HG02973 (cell line): ENCODE results near the gene PPIC.
"Not testable (repeated sequence)": the region's sequence is repeated elsewhere in the genome, so short reads cannot be mapped to it uniquely, and the experiment has no call there.

ENCODE experiments used
- ATAC-seq: cut with Tn5 transposase; IDR thresholded peaks from one replicate; pipeline ENCODE4 v1.9.1; 2021; ENCODE audit warnings: moderate library complexity; ENCODE audit not compliant: unreplicated experiment

The PPIC gene

DNA sequence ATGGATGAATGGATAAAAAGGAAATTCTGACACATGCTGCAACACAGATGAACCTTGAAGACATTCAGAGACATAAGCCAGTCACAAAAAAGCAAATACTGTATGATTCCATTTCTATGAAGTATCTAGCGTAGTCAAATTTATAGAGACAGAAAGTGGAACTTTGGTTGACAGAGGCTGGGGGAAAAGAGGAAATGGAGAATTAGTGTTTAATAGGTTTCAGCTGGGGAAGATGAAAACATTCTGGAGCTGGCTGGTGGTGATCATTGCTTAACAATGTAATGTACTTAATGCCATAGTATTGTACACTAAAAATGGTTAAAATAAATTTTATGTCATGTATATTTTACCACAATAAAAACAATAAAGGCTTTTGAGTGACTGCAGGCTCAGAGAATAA lies 24.2 kb downstream of the PPIC start:
- no peak for ATAC-seq

DNA sequence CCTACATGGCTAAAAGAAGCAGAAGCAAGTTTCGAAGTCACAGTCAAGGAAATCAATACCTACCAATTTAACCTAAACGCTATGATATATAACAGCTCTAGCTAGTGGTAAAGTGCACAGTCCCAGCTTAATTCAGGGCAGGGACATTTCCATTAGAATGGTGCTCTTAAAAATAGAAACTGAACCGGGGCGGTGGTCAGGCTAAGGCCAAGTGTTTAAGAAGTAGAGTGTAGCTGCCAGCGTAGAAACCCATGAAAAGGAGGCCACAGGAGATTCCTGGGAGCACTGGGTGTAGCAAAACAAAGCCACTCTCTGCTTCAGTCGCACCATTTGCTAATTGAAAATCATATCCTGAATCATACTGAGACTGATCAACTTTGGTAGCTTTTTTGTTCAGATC lies 28.8 kb downstream of the PPIC start:
- no peak for ATAC-seq

DNA sequence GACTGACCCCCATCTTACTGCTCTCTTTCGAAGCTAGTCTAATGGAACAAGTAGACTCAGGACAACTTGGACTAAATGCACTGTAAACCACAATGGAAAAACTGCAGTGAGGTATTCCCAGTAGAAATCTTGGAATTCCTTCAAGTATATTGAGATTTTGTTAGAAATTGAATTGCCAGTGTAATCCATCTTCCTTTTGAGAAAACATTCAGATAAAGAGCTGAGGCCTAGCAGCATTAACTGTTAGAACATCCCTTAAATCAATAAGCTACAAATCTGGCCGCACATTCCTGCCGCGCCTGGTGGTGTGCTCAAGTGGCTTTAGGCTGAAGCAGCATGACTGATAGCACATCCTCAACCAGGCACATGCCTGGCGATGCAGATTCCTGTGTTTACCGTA lies 29.3 kb downstream of the PPIC start:
- ATAC-seq: no peak

DNA sequence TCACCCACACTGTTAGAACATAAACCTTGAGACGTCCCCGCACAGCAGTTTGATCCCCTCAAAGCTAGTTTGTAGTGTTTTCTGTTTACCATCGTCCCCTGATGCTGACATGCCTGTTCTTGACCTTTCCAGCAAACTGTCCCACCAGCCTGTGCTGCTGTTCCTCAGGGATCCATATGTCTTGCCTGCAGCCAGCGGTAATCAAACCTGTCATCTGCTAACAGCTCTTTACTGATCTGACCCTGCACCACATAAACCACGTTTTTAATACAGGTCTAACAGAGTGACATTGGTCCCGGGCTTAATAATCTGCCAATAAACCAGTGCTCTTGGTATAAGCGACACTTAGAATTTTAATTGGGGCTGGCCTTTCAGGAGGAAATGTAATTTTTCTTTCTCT lies 34.7 kb downstream of the PPIC start:
- no peak for ATAC-seq

DNA sequence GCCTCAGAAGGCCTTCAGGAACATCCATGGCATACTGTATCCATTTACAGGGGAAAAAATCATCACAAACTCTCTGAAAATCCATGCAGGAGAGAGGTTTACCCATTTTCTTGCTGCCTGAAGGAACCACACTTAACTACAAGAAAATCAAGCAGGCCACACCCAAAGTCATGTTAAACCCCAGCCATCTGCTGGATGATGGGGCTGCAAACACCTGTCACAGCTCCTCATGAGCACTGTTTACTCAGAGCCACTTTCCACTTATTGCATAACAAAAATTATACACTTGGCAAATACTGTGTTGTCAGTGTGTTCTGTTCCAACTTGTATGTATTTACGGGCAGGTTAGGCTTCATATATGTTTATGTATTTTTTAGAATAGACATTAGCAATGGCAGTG lies 35.8 kb downstream of the PPIC start:
- ATAC-seq: no peak

DNA sequence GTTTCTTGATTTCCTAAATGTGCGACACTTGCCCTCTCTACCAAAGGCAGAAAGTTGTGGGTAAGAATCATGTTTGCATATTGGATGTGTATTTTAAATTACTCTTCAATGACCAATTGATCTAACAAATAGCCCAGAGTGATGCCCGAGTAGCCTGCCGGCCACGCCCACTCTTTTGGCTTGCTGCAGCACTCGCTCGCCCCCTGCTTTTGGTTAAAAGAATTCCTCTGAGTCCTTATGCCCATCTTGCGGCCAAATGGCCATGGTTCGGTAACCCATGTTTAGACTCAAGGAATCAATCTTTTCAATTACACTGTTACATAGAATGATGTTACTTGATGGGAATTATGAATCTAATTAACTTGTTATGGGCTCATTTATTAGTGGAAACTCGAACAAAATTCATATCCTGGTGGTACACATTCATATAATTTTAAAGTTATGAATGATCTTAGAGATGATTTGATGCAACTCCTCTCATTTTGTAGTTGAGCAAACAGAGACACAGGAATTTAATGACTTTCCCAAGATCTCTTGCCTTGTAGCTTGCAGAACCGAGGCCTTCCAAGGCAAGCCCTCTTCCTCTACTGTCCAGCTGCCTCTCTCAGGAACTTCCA lies 36.5 kb downstream of the PPIC start:
- ATAC-seq: peak; percentile 69

DNA sequence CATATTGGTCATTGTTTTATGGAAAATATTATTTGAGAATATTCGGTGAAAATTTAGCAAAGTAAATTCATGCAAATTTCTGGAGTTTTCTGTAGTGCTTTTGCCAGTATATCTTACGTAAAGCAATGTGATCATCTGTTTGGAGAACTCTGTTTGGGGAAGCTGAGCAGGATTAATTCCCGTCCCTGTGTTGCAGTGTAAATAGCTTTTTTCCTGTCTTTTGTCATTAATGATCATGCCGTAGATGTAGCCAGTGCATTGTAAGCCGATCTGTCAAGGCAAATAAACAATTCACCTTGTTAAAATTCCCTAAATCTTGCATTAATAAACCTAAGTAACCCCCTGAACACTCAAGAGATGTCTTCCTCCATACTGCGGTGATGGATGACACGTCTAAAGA lies 39.2 kb downstream of the PPIC start:
- no peak for ATAC-seq

DNA sequence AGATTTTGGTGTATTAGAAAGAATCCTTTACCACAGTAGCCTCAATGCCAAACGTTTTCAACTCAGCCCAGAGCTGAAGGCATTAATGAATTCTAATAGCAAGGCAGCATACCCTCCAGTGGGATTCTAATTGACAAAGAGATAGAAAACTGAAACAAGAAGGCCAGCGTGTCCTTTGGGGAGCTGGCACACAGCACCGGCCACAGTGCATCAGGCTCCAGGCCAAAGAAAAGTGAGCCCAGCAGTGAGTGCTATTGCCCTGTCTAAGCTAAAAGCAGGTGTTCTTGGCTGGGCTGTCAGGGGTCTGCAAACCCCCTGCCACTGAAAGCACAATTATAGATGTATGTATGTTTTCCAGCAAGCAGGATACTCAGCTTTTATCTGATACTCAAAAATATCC lies 40.4 kb downstream of the PPIC start:
- no peak for ATAC-seq

DNA sequence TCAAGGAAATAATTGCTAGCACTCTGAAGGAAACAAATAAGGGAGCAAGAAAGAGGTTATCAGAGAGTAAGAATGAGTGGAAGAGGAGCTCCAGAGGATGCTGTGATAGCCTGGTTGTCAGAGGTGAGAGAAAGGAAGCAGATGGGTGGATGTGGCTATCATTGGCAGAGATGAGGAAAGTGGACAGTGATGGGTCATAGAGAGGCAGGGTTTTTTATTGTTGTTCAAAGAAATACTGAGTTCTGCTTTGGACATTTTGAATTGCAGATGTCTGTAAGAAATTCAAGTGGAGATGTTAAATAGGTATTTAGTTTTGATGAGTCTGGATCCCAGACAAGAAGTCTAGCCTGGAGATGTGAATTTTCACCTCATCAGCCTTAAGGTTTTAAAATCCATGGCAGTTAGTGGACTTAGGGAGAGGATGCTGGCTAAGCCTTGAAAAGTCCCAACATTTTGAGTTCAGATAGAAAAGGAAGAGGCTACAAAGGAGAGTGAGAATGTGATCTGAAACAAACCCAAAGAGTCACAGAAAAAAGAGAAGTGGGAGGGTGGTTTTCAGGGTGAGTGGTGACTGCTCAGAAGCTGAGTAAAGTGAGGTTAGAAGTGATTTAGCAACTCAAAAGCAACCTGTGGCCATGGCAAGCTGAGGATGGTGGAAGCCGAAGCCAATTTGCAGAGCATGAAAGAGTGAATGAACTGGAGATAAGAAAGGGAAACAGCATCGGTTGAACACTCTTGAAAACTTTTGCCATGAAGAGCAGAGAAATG lies 50.4 kb downstream of the PPIC start:
- peak; percentile 93 for ATAC-seq

DNA sequence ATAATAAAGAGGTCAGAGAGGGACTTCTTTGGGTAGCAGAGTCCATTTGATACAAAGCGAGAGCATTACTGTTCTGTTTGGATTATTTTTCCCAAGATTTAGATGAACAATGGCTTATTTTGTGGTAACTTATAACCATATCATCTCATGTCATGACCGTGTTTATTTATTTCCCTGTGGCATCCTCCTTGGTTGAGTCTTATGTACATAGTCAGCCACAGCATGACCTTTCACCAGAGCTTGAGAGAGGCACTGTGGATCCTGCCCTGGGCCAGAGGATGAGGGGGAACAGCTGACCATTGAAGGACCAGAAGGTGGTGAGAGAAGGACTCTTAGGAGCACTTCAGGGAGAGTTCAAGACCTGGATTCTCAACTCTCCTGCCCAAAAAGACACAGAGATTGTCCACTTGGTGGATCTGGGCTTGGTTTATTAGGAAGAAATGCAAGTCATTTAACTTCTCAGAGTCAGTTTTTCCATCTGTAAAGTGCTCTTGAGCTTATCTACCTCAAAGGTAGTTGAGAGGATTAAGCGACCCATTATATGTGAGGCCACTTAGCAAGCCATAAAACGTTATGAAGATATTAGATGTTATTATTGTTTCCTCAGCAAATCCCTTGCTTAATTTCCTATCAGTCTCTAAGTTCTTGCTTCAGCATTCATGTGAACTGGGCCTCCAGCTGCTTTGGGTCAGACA lies 51.4 kb downstream of the PPIC start:
- no peak for ATAC-seq

DNA sequence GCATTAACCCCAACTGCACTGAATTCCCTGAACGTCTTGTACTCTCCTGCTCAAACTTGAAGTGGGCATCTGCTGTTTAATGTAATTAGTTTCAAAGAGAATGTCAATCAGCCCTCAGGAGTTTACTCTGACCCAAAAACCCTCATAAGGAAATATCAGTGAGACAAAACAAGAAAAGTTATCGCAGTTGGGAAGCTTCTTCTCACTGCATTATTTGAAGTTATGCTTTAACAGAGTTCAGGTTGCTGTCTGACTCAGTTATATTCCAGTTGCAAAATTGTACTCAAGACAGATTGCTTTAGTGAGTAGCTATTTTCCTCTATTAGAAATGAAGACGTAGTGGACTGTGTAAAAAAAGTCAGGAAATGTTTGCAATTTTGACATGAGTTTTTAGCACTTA lies 52.1 kb downstream of the PPIC start:
- ATAC-seq: peak; percentile 29

DNA sequence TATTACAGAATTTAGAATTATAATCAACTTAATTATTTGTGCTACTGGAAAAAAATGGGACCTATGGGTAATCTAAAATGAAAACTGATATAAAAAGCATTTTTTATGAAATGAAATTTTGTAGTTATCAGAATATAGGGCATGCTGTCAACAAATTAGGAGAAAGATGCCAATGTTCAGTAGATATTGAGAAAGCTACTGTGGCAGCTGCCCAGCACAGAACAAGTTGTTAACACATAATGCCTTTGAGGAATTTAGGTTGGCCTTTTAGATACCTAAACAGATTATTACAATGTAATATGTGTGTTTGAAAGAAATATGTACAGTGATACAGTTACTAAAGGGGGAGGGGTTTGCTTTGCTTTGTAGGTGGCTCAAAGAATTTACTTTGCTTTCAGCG lies 54.1 kb downstream of the PPIC start:
- ATAC-seq: no peak

DNA sequence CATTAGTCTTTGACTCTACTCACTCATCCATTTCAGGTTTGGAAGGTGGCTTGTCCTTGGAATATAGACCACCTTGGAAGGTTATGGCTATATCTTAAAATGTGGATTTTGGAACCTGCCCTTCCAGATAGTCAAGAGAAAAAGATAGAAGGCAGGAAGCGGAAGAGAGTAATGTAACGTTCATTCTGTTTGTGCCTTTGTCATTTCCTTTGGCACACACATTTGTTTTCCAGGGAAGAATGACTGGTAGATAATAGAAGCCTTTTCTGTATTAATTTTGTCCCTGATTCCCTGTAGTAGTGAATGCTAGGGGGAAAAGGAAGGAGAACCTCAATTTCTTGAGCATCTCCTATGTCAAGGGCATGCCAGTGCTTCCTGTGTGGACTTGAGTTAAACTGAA lies 54.7 kb downstream of the PPIC start:
- ATAC-seq: no peak

DNA sequence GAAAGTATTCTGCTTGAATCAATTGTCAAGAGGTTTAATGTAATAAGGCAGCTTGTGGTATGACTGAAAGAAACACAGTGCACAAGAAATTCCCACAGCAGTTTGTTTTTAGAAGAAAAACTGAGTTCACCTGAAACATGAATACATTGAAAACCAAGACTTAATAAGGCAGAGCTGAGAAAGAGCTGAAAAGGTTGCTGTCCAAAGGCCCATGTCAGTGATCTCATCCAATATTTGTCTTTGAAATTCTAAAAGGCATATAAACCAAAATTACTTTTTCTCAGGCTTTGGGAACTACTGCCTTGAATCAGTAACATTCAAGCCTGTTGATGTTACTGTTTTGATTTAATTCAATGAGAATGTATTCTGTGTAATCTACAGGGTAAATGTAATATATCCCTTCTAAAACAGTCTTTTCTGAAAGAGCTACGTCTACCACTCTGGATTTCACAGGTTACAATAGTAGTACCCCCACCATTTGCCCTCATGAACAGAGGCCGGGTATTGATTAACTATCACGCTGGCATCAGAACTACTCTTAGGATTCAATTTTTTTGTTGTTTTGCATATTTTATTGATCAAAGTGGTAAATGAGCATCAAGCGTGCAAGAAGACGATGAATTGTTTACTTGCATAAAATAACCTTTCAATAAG lies 57.8 kb downstream of the PPIC start:
- ATAC-seq: no peak

DNA sequence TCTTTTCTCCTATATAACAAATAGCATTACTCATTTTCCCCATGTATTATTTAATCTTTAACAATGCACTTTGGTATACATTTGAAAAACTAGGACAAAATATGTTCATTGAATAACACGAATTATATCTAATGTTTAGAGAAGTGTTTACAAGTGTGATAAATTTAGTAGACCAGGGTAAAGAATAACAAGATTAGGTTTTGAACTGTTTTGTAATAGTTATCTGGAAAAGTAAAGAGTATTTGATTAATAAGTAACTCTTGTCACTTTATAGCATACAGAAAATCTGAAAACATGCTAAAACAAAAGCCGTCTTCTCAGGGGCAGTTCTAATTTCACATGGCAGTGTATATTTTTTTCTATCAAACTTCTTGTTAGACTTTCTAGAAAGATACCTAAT lies 58.5 kb downstream of the PPIC start:
- no peak for ATAC-seq

DNA sequence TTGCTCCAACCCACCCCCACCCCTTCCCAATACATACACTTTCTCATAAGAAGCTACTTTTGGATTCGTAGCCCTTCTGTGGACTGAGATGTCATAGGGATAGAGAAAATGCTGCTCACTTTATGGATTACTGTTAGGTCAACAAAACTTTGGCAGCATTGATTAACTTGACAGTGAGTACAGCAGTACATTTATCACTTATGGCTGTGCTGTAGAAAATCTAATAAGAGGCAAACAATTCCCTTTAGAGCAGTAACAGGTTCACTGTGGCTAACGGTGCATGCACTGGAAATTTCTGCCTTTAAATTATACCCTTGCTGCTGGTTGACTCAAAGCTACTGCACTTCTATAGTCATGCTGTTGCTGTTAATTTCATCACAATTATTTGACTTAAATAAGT lies 59.2 kb downstream of the PPIC start:
- no peak for ATAC-seq

DNA sequence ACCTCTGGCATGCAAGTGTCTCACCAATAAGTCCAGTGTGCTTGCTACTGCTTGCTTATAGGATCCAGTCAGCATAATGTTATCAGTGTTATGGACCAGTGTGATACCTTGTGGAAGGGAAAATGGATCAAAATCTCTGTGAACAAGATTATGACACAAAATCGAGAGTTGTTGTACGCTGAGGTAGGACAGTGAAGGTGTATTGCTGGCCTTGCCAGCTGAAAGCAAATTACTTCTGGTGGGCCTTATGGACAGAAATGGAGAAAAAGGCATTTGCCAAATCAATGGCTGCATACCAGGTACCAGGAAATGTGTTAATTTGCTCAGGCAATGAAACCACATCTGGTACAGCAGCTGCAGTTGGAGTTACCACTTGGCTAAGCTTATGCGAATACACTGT lies 62.3 kb downstream of the PPIC start:
- ATAC-seq: not testable (repeated sequence)

DNA sequence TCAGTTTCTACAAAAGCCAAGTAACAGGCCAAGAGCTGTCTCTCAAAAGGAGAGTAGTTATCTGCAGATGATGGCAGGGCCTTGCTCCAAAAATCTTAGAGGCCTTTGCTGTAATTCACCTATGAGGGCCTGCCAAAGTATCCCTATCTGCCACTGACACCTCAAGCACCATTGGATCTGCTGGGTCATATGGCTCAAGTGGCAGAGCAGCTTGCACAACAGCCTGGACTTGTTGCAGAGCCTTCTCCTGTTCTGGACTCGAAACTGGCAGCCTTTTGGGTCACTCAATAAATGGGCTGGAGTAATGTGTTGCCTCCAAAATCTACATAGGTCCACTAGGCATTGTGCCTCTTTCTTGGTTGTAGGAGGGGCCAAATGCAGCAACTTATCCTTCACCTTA lies 62.8 kb downstream of the PPIC start:
- ATAC-seq: not testable (repeated sequence)
